Uterus (tissue), 2 donors: ENCODE measurements around the gene TP53I3.

Experiments used
- POLR2A ChIP-seq, 2 donors: fragments of 450-650 bp; IDR thresholded peaks; one replicate each; pipeline ENCODE4 v1.6.1; 2016; ENCODE audit warnings: antibody characterized with exemption in 2 of 2, mild to moderate bottlenecking in 1 of 2, moderate library complexity in 1 of 2
- TF ChIP-seq, protein P1 (sequence below), 4 experiments: fragments of 200-600 bp in 2 of 4; fragments of 450-650 bp in 2 of 4; sonication (generic) in 2 of 4; IDR thresholded peaks; one replicate each; pipeline ENCODE4 v1.5.1; 2016 to 2019; ENCODE audit warnings: antibody characterized with exemption in 4 of 4, mild to moderate bottlenecking in 2 of 4, moderate library complexity in 1 of 4

DNA sequence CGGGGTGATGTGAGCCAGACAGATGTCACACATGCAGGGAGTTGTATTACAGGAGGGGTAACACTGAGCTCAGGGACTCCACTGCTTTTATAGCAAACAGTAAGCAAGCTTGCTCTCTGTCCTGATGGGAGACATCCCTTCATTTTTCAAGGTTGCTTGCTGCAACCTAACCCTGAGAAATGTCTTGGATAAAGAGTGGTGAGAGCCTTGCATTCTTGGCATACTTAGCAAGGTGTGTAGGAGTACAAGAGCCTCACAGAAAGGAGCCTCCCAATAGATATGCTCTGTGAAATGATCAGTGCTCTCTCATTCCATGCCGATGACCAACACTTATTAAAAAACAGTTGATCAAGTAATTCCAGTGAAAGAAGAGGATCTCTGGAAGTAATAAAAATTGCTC is 30.4 kb upstream of the TP53I3 start:
- TF ChIP-seq, protein P1, sequence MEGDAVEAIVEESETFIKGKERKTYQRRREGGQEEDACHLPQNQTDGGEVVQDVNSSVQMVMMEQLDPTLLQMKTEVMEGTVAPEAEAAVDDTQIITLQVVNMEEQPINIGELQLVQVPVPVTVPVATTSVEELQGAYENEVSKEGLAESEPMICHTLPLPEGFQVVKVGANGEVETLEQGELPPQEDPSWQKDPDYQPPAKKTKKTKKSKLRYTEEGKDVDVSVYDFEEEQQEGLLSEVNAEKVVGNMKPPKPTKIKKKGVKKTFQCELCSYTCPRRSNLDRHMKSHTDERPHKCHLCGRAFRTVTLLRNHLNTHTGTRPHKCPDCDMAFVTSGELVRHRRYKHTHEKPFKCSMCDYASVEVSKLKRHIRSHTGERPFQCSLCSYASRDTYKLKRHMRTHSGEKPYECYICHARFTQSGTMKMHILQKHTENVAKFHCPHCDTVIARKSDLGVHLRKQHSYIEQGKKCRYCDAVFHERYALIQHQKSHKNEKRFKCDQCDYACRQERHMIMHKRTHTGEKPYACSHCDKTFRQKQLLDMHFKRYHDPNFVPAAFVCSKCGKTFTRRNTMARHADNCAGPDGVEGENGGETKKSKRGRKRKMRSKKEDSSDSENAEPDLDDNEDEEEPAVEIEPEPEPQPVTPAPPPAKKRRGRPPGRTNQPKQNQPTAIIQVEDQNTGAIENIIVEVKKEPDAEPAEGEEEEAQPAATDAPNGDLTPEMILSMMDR (IDR thresholded peaks at IDR 0.05), result no peak
- TF ChIP-seq POLR2A (IDR thresholded peaks at IDR 0.05), result no peak
